Adipose tissue (tissue), 3 donors: ENCODE measurements around the gene MSANTD7. TPM values are rescaled to one million over a fixed set of nuclear protein-coding genes. Genes with fewer than 3 reads are reported as not detected.

Experiments
- H3K27ac ChIP-seq: one replicate; pipeline ENCODE4 v1.5.1; 2013; ENCODE audit warnings: low read depth, low read length
- WGBS, 3 donors: extraction: QIAGEN DNeasy Blood & Tissue Kit; methylation state at CpG; one replicate each; pipeline ENCODE4 v1.1.7; 2013; 5-methylcytosine and 5-hydroxymethylcytosine counted together
- polyA plus RNA-seq, 3 donors: library from polyadenylated mRNA; stranded (reverse); fragments of 200-250 nt; gene quantifications; one replicate each; pipeline ENCODE4 v1.2.3, GENCODE V29; 2013
- donor health status: healthy with polysubstance abuse.
- donor health status: Bipolar disorder and iron deficiency.
- donor health status: healthy.

Gene MSANTD7
- polyA plus RNA-seq, 3 donors: 2.5 to 5.8 (median 4.2) TPM

DNA sequence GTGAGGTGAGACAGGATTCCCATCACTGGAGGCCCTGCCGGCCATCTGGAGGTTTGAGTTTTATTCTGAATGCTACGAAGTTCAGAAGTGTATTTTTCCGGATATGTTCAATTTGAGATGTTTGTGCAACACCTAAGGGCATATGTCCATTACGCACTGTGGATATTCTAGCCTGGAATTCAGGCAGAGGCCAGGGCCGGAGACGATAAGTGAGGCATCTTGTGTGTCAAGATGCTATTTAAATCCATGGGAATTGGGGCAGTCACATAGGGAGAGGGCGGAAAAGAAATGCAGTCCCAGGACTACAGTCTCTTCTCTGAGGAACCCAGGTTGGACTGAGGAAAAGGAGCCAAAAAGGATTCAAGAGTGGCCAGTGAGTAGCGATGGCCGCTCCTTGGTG is 38.7 kb downstream of the MSANTD7 start:
- H3K27ac ChIP-seq: no peak overlapping the region
- WGBS, 3 donors: 82 to 89% (median 88%) methylated on average over 9 of the region's 9 CpGs

- 0% methylated on average over 70 to 102 of the region's 102 CpGs for WGBS, 3 donors
- peak within 1 kb of the TSS; percentile 73 for H3K27ac ChIP-seq
Observed at GRCh38 chr10:14878266-14879123, 40.4 kb downstream of the MSANTD7 start, which contains the start of gene SUV39H2. SUV39H2 (plus strand) TSS chr10:14878866; CDS start chr10:14878889, 23 bp downstream.

DNA sequence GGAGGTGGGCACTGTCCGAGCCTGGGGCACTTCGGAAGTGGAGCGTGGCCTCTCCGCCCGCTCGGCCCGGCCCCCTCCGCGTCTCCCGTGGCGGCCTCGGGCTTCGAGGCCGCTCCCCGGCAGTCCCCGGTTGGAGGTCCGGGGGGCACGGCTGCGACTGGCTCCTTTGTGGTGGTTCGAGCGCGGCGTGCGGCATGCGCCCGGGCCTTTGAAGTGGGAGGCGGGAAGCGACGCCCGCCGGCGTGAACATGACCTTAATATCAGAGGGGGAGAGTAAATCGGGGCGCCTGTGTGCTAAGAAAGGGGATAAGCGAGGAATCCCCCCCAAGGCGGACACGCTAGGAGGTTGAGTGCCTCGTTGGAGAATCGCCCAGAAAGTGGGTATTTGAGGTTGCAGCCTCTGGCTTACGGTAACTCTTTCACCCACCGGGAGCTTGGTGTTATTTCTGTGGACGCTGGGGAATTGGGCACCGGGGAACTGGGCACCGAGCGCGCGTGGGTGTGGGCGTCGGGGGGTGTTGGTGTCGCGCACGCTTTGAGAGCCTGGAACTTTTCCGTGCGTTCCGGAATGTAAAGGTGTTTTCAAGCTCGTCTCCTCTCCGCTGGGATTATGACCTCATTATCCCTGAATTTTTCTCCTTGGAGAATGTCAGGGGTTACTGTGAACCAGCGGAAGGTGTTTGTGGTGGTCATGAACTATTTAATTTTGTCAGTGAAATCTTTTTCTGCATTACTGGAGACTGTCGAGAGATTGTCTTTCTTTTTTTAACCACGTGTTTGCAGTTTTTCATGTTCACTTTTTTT is 41.2 kb downstream of the MSANTD7 start:
- H3K27ac ChIP-seq: peak overlapping the region; percentile 73
- WGBS, 3 donors: 0% methylated on average over 60 of the region's 60 CpGs

DNA sequence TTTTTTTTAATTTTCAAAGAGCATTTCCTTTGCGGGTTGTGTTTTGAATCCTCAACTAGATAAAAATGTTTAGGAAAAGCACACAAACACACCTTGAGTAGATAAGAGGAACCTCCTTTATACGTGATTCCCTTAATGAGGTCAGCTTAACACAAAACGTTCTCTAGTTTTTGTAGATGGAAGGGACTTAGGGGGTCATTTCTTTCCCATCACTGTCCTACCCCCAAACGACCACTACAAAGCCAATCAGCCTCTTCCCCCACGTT is 41.8 kb downstream of the MSANTD7 start:
- no peak overlapping the region for H3K27ac ChIP-seq
- WGBS, 3 donors: 1 to 5% (median 2%) methylated on average over 5 of the region's 5 CpGs

- H3K27ac ChIP-seq: no peak overlapping the region
- 42 to 70% (median 62%) methylated on average over 7 of the region's 7 CpGs for WGBS, 3 donors
Observed at GRCh38 chr10:14880229-14880628, 42.1 kb downstream of the MSANTD7 start.

DNA sequence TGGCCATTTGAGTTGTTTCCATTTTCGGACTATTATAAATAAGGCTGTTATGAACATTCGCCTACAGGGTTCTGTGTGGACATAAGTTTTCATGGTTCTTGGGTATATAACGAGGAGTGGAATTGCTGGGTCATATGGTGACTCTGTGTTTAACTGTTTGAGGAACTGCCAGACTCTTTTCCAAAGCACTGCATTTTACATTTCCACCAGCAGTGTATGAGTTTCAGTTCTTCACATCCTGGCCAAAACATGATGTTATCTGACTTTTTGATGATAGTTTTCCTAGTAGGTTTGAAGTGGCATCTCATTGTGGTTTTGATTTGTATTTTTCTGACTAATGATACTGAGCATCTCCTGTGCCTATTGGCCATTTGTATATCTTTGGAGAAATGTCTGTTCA is 46.0 kb downstream of the MSANTD7 start:
- no peak overlapping the region for H3K27ac ChIP-seq
- 91 to 96% (median 93%) methylated on average over 3 of the region's 3 CpGs for WGBS, 3 donors

Other genes starting within 250 kb of the MSANTD7 start
- 10 to 100 TPM; 31.3 to 45.9 (median 37.6) TPM for gene FAM107B, start 63.4 kb upstream of the MSANTD7 start, polyA plus RNA-seq
- gene CDNF, start 269 bp upstream of the MSANTD7 start, polyA plus RNA-seq: 1 to 10 TPM; 1.0 to 2.9 (median 2.1) TPM
- 10 to 100 TPM in 1 of 3 donors, 1 to 10 TPM in 2; 5.3 to 11.1 (median 7.6) TPM for gene HSPA14, start within 50 bp of the MSANTD7 start, polyA plus RNA-seq
- gene SUV39H2, start 40.6 kb downstream of the MSANTD7 start, polyA plus RNA-seq: 1 to 10 TPM; 1.6 to 4.5 (median 4.5) TPM
- gene DCLRE1C, start 115.8 kb downstream of the MSANTD7 start, polyA plus RNA-seq: 1 to 10 TPM; 2.2 to 3.0 (median 2.7) TPM
- not detected for gene MEIG1, start 121.1 kb downstream of the MSANTD7 start, polyA plus RNA-seq
- gene OLAH, start 205.6 kb downstream of the MSANTD7 start, polyA plus RNA-seq: 1 to 10 TPM in 2 of 3 donors, under 1 TPM in 1; 0.30 to 5.2 (median 1.0) TPM